Activated naive CD4-positive, alpha-beta T cell treated with anti-CD3 and anti-CD28 coated beads, Interleukin-2, amount 50 U/mL, for 72 hours (primary cell): ENCODE results near the gene CLEC2L. TPM values are rescaled to one million over a fixed set of nuclear protein-coding genes. Genes with fewer than 3 reads are reported as not detected.
A peak's percentile ranks its signal among the peaks of the same experiment; 100 is the strongest.

Experiments used
- ATAC-seq, 2 donors: fragments of 150-1000 bp; cut with Tn5 transposase; 2 replicates each; pipeline ENCODE4 v1.10.0; 2021; ENCODE audit warnings: mild to moderate bottlenecking in 2 of 2, moderate library complexity in 2 of 2
- DNase-seq, 2 donors: peaks; one replicate each; pipeline ENCODE4 v3.0.0; 2021 to 2022; ENCODE audit warnings: low spot score in 2 of 2
- H3K27ac Mint-ChIP-seq, 2 donors: one replicate each; pipeline ENCODE4 v1.8.0; 2022; ENCODE audit warnings: mild to moderate bottlenecking in 2 of 2, mixed read lengths in 2 of 2
- H3K36me3 Mint-ChIP-seq, 2 donors: one replicate each; pipeline ENCODE4 v1.8.0; 2022; ENCODE audit warnings: mixed read lengths in 2 of 2
- H3K9me3 Mint-ChIP-seq, 2 donors: one replicate each; pipeline ENCODE4 v1.8.0; 2022; ENCODE audit warnings: mixed read lengths in 2 of 2
- total RNA-seq, 2 donors: library from RNA; stranded (reverse); gene quantifications; one replicate each; pipeline ENCODE4 v1.2.3, GENCODE V29; 2022

CLEC2L gene
- total RNA-seq, 2 donors from 2014 or later, result not detected

DNA sequence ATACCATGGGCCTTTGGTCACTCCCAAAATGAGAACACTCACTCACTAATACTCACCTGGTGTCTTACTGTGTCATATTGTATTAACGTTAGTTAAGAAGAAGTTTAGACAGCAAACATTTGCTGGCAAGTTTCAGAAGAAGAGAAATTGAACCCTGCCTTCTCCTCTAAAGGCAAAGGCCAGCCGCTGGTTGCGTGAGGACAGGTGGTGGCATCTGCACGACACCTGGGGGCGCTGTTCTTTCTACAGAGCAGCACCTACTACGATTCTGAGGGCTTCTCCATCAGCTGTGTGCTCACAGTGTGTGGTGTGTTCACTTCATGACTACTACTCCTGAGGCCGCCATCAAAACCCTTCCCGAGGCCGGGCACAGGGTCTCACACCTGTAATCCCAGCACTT is 17.9 kb upstream of the CLEC2L start:
- H3K9me3 Mint-ChIP-seq, result no peaks in the 10 kb centered on the region
- H3K36me3 Mint-ChIP-seq, result no peaks in the 10 kb centered on the region
- H3K27ac Mint-ChIP-seq, result no peak overlapping the region
- ATAC-seq (peak in 1 of 2 donors; percentile 46), DNase-seq (peak in 1 of 2 donors; percentile 27)

- H3K9me3 Mint-ChIP-seq, result no peaks in the 10 kb centered on the region
- ATAC-seq, result no peak
- no peak overlapping the region for H3K27ac Mint-ChIP-seq
- H3K36me3 Mint-ChIP-seq, result no peaks in the 10 kb centered on the region
- DNase-seq, result no peak
These were observed 13.9 kb upstream of the CLEC2L start for GRCh38 chr7:139509535-139509934.

- Mint-ChIP-seq H3K27ac (no peak overlapping the region), H3K9me3 (no peaks in the 10 kb centered on the region), H3K36me3 (no peaks in the 10 kb centered on the region)
- DNase-seq (no peak), ATAC-seq (no peak)
These were observed 12.2 kb upstream of the CLEC2L start for GRCh38 chr7:139511315-139511714.

DNA sequence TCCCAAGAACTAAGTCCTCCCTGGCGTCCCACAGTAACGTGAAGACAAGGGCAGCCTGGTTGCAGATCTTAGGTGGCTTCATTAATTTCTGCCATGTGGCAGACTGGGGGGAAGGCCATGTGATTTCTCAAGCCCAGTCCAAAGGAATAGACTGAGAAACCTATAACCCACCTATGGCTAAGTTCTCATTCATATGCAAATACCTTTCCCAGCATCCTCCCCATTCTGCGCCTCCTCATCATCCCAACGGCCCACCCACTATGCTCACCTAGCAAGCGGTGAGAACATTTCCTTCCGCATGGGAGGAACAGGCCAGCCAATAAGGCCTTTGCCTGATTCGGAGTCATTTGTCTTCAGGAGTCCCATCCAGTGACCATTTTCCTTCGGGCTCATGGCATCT is 8.2 kb upstream of the CLEC2L start:
- DNase-seq, result no peak
- Mint-ChIP-seq H3K36me3 (no peaks in the 10 kb centered on the region), H3K9me3 (no peaks in the 10 kb centered on the region), H3K27ac (no peak overlapping the region)
- ATAC-seq, result no peak

DNA sequence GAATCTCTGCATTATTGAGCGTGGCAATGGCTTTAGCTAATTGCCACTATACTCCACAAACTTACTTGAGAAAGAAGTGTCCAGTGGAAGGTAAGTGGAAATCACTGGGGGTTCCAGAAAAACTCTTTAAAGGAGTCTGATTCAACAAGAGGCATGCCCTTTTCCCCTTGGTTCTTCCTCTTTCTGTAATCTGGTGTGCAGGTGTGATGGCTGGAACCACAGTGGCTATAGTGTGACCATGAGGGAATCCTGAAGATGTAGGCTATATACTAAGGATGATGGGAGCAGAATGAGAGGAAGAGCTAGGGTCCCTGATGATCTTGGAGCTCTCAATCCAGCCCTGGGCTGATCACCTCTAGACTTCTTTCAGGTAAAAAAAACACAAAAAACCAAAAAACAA is 2.0 kb upstream of the CLEC2L start:
- H3K36me3 Mint-ChIP-seq, result peaks cover 0 to 10% of the 10 kb centered on the region in 2 donors
- DNase-seq, result no peak
- no peak overlapping the region for H3K27ac Mint-ChIP-seq
- no peaks in the 10 kb centered on the region for H3K9me3 Mint-ChIP-seq
- ATAC-seq, result no peak

DNA sequence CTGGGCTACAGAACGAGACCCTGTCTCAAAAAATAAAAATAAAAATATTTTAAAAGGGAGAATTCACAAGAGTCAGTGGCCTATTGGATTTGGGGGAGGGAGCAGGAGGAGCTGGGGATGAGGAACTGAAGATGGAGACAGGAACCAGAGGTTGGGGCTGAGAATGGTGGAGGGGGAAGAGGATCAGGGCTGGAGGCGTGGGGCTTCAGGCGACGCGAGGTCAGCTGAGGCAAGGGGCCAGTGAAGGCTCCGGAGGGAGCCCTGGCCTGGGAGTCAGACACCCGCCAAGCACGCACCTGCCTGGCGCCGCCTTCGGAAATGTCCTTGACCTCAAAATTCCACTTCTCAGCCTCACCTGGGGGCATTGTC is 671 bp upstream of the CLEC2L start:
- Mint-ChIP-seq H3K36me3 (peaks cover 5 to 10% of the 10 kb centered on the region in 2 donors), H3K9me3 (no peaks in the 10 kb centered on the region), H3K27ac (no peak overlapping the region)
- DNase-seq (no peak), ATAC-seq (no peak)

DNA sequence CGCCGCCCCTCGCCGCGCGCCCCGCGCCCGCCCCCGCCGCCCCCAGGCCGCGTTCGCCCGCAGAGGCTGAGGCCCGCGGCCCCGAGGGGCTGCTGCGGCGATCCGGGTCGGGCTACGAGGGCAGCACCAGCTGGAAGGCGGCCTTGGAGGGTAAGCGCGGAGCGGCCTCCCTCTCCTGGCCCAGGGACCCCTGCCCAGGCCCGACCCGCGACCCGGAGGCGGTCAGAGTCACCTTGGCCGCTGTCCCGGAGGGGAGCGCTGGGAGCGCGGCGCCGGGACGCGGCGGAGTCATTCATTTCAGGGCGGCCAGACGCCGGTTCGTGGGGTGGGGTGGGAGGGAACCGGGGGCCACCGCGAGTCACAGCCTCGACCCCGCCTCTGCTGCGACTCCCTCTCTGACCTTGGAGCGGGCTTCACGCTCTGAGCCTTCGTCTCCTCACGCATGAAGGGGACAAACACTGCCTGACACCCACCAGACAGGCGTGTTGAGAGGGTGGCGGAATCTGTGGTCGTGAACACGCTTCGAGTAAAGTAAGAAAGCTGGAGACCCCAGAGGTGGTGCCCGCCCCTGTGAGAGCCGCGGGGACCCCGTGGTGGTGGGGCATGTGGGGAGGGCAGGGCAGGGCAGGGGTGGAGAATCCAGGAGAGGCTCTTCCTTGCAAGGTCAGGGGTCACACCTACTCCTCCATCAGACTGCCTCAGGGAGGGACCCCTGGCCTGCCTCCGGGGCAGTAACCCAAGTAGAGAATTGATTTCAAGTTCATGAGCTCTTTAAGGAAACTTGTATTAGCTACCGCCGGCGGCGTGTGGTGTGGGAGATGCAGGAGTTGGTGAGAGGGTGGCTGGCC is 707 bp downstream of the CLEC2L start:
- no peak for ATAC-seq
- peaks cover 5 to 10% of the 10 kb centered on the region in 2 donors for H3K36me3 Mint-ChIP-seq
- H3K9me3 Mint-ChIP-seq, result peaks cover 0 to 6% of the 10 kb centered on the region in 2 donors

GRCh38 chr7:139525239-139525638 is 1.8 kb downstream of the CLEC2L start:
- peaks cover 0 to 6% of the 10 kb centered on the region in 2 donors for H3K9me3 Mint-ChIP-seq
- no peak overlapping the region for H3K27ac Mint-ChIP-seq
- DNase-seq (no peak), ATAC-seq (no peak)
- peaks cover 5 to 10% of the 10 kb centered on the region in 2 donors for H3K36me3 Mint-ChIP-seq

More for the DNA sequence above, 707 bp downstream of the CLEC2L start:
- H3K27ac Mint-ChIP-seq, result no peak overlapping the region
- DNase-seq, result no peak

- no peak for ATAC-seq
- peaks cover 0 to 6% of the 10 kb centered on the region in 2 donors for H3K9me3 Mint-ChIP-seq
- peaks cover 5 to 10% of the 10 kb centered on the region in 2 donors for H3K36me3 Mint-ChIP-seq
These were observed 2.3 kb downstream of the CLEC2L start for GRCh38 chr7:139525750-139526149.

GRCh38 chr7:139526578-139527544 is 3.4 kb downstream of the CLEC2L start:
- ATAC-seq, result peak in 1 of 2 donors; percentile 53
- Mint-ChIP-seq H3K36me3 (peaks cover 3 to 5% of the 10 kb centered on the region in 2 donors), H3K27ac (no peak overlapping the region), H3K9me3 (peaks cover 0 to 6% of the 10 kb centered on the region in 2 donors)
- DNase-seq, result no peak

More at GRCh38 chr7:139525750-139526149, 2.3 kb downstream of the CLEC2L start:
- DNase-seq, result no peak
- no peak overlapping the region for H3K27ac Mint-ChIP-seq

GRCh38 chr7:139531094-139531493 is 7.6 kb downstream of the CLEC2L start:
- ATAC-seq, result no peak
- Mint-ChIP-seq H3K36me3 (peaks cover 0 to 5% of the 10 kb centered on the region in 2 donors), H3K9me3 (peaks cover 0 to 6% of the 10 kb centered on the region in 2 donors), H3K27ac (no peak overlapping the region)
- no peak for DNase-seq

- DNase-seq (no peak), ATAC-seq (no peak)
- Mint-ChIP-seq H3K36me3 (no peaks in the 10 kb centered on the region), H3K9me3 (peaks cover 0 to 6% of the 10 kb centered on the region in 2 donors), H3K27ac (no peak overlapping the region)
These were observed 9.2 kb downstream of the CLEC2L start for GRCh38 chr7:139532636-139533155.

DNA sequence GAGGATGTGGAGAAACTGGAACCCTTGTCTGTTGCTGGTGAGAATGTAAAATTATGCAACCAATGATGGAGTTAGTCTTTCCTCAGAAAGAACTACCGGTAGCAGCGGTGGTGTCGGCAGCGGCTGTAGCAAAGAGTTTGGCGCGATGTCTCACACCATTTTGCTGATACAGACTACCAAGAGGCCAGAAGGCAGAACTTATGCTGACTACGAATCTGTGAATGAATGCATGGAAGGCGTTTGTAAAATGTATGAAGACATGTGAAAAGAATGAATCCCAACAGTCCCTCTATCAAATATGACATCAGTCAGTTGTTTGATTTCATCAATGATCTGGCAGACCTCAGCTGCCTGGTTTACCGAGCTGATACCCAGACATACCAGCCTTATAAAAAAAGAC is 10.6 kb downstream of the CLEC2L start:
- Mint-ChIP-seq H3K9me3 (no peaks in the 10 kb centered on the region), H3K27ac (no peak overlapping the region), H3K36me3 (no peaks in the 10 kb centered on the region)
- DNase-seq (no peak), ATAC-seq (no peak)

GRCh38 chr7:139534966-139535651 is 11.6 kb downstream of the CLEC2L start:
- Mint-ChIP-seq H3K27ac (no peak overlapping the region), H3K9me3 (no peaks in the 10 kb centered on the region), H3K36me3 (no peaks in the 10 kb centered on the region)
- no peak for ATAC-seq
- no peak for DNase-seq

DNA sequence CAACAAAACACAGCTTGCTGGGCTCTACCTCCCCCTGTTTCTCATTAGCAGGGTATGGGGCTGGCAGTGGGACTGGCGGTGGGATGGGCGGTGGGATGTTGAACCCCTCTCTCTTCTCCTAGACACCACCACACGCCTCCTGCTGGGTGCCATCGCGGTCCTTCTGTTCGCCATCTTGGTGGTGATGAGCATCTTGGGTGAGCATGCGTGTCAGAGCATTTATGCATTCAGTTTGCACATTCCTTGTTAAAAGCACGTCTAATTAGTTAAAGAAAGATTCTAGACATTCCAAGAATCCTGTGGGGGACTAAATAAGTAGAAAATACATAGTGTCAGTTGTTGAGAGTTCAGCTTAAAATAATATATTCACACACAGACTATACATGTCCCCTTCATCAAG is 12.7 kb downstream of the CLEC2L start:
- no peak overlapping the region for H3K27ac Mint-ChIP-seq
- ATAC-seq (no peak), DNase-seq (no peak)
- H3K36me3 Mint-ChIP-seq, result no peaks in the 10 kb centered on the region
- H3K9me3 Mint-ChIP-seq, result no peaks in the 10 kb centered on the region

DNA sequence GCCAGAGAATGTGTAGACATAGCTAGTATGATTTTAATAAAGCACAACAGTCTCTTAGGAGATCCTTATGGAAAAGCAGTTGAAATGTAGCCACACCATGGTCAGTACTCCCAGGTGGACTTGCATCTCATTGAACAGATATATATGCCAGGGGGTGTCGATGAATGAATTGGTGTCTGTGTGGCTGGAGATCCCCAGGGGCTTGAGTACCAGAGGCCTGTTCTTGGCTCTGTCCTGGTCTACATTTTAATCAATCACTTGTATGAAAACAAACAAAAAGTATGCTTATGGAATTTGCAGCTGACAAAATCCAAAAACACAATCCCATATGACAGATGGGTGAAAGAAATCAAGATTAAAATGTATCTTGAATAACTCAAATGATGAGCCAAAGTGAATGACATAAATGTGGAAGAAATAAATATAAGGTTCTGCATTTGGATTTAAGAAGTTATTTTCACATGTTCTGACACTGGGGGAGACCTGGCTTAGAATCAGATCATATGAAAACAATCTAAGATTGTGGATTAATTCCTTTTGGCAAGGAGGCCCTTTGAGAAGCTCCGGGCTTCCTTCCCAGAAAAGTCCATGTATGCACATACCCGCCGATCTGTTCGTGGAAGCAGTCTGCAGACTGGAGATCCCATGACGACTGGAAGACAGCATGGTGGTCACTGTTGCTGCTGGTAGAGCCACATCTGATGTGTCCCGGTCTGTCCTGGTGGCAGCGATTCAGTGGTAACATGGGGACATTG is 15.6 kb downstream of the CLEC2L start:
- ATAC-seq, result no peak
- Mint-ChIP-seq H3K36me3 (no peaks in the 10 kb centered on the region), H3K27ac (no peak overlapping the region)

More for the DNA sequence above, 15.6 kb downstream of the CLEC2L start:
- H3K9me3 Mint-ChIP-seq, result no peaks in the 10 kb centered on the region
- no peak for DNase-seq
